Measurements from ENCODE around the gene PRPF4. TPM values are rescaled to one million over a fixed set of nuclear protein-coding genes. Genes with fewer than 3 reads are reported as not detected.

The PRPF4 gene
- total RNA-seq, 1 donor from 2014 or later, result 11.7 TPM

DNA sequence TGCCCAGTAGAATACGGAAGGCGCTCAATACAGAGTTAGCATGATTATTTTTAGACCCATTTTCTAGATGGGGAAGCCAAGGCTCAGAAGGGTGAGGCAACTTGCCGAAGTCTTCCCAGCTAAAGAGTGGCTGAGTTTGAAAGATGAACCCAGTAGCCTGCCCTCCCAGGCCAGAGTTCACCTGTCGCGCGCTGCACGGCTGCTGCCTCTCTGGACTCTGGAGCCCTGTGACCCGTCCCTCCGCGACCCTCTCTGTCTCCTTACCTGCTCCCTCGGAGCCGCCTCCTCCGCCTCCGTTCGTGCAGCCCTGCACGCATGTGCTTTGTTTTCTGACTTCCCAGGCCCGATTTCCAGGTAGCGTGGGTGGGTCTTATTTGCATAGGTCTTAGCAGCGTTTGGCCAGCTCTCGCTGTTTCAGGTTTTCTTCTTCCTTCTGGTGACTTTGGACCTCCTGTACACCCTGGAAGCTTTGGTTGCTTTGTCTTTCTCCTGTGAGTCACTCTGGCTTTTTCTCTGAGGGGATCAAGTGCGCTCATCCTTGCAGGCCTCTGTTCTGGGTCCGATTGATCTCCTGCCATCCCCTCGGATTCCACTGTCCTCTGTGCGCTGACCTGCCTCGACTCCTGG, 27.4 kb downstream of the PRPF4 start, which contains the start of gene RNF183:
RNF183 (minus strand) TSS at position 585 of the 627 bp plus-strand sequence. CDS start 5,192 bp downstream, outside the sequence.
- DNase-seq, result no peak
- intact Hi-C loops (cut with micrococcal nuclease), result no loop called here
- ATAC-seq, result no peak

DNA sequence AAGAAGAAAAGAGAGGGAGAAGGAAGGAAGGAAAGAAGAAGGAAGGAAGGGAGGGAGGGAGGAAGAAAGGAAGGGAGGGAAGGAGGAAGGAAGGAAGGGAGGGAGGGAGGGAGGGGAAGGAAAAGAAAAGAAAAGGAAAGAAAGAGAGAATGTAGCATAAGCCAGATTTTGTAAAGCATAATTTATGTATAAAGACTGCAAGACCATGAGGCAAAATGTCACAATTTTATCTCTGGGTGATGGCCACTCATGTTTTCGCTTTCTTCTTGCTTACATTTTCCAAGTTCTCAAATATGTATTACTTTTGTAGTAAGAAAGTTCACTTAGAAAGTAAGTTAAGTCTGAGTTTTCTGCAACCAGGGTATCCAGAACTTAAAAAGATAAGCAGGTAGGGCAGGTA, 31.1 kb downstream of the PRPF4 start:
- no peak for ATAC-seq
- intact Hi-C loops (cut with micrococcal nuclease), result no loop called here
- DNase-seq, result no peak

DNA sequence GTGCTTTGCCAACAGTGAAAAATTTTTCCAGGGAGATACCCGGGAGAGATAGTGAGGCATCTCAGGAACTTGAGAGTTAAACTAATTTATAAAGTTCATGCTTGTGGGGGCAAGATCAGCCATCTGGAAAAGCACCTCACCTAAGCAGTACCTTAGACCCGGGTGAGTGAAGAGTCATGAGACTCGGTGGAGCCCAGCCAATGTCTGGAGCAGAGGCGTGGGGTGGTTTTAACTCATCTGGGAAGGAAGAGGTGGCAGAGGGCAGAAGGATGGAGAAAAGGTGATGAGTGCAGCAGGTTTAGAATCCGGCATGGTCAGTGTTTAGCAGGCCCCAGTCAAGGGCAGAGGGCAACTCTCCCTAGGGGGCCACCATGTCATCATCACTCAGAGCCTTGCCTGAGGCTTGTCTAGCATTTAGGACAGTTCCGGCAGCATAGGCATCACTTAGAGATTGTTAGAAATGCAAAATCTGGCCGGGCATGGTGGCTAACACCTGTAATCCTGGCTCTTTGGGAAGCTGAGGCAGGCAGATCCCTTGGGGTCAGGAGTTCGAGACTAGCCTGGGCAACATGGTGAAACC, 32.0 kb downstream of the PRPF4 start:
- no peak for ATAC-seq
- intact Hi-C loops (cut with micrococcal nuclease), result no loop called here

DNA sequence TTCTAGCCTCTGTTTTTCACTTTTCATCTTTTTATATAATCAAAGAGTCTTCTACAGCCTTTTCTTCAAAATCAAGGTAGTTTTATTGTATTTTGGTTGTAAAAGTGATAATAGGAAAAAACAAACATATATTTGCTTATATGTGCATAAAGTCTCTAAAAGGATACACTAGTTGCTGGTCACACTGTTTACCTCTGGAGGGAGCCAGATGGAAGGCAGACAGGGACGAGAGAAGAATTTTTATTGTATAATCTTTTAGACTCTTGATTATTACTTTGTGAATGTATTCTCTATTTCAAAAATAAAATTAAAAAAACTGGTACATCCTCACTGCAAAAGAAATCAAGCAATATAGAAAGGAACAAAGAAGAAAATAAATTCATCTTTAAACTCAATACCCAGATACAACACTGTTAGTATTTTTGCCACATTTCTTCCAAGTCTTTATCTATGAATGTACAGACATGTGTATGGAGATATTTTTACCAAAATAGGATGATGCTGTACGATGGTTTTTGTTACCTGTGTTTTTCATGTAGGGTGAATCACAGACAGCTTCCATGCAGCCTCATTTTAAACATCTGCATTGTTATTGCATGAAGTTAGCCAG, 33.9 kb downstream of the PRPF4 start:
- intact Hi-C loops (cut with micrococcal nuclease), result no loop called here
- DNase-seq, result no peak
- peak; percentile 67 for ATAC-seq

More for the DNA sequence above, 32.0 kb downstream of the PRPF4 start:
- no peak for DNase-seq

DNA sequence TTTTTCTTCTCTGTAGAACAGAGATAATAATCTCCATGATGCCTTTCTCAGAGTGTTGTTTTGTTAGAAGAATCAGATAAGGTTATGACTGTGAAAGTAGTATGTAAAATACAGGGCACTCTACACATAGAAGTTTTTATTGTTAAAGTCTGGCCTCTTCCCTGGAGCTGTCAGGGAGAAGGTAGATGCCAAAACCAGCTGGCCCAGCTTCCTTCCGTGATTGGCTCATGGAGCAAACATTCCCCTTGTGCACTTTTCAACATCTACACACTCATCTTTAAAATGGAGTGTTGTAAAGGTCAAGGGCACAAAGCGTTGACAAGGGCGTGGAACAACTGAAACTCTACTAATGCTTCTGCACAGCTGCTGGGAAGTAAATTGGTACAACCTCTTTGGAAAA, 35.1 kb downstream of the PRPF4 start:
- no peak for DNase-seq

DNA sequence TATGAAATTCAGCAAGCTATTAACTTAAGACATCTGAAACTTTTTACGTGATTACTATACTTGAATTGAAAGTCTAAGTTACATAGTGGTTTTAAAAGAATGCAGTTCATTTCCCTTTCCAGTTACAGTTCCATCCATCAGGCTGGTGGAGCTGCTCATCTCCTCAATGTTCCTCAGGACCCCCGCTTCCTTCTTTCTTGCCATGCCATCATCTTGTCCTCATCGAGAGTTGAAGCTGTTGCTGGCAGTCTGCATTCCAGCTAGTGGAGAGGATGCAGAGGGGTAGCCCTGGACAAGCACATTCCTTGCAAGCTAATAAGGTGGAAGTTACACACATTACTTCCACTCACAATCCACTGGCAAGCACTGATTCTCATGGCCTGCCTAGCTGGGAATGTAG, 36.5 kb downstream of the PRPF4 start:
- ATAC-seq, result no peak
- DNase-seq, result no peak
- intact Hi-C loops (cut with micrococcal nuclease), result no loop called here

More for the DNA sequence above, 35.1 kb downstream of the PRPF4 start:
- intact Hi-C loops (cut with micrococcal nuclease), result no loop called here
- peak; percentile 80 for ATAC-seq

DNA sequence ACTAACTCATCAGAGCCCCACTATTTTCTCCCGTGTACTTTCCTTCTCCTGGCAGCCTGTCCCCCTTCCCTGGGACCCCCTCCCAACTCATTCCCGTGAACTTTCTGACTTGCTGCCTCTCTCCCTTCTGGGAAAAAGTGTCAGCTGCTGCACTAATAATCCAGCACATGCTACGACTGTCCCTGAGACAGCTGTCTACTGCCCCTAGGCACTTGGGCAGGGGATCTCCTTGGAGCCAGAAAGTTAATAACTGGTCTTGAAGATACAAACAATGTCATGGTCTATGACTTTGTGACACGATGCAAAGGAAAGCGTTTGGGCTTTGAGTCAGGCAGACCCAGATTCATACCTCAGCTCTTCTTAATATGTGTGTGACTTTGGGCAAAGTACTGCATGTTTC, 37.8 kb downstream of the PRPF4 start:
- intact Hi-C loops (cut with micrococcal nuclease), result no loop called here
- ATAC-seq, result no peak
- no peak for DNase-seq

DNA sequence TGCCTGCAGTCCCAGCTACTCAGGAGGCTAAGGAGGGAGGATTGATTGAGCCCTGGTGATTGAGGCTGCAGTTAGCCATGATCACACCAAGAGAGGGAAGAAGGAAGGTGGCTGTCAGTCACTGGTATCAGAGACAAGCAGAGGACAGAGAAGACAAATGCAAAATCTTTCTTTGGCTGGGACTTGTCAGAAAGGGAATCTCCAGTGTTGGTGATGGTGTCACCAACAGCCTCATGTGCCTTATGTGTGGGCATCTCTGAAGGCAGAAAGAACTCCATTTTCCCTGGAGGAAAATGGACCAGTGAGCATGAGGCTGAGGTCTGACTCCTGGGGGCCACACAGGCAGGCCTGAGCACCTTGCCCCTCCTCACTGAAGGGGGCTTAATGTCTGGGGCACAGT, 39.8 kb downstream of the PRPF4 start:
- DNase-seq (no peak), ATAC-seq (no peak)
- intact Hi-C loops (cut with micrococcal nuclease), result no loop called here

DNA sequence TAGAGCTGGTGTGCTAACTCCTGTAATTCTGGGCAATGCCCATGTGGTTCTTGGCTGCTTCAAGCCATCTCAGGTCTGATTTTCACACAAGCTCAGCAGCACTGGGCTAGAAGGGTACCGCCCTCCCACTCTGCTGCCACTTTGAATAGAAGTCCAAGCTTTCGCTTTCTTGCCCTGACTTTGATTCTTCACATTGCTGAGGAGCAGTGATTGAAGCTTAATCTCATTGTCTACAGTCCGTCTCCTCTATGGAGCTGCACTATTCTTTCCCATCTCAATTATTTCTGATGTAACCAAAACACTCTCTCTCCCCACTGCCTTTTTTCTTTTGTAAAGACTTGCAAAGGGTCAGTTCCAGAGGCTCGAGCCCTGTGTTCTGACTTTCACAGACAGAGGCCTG, 40.6 kb downstream of the PRPF4 start:
- intact Hi-C loops (cut with micrococcal nuclease), result no loop called here
- DNase-seq (no peak), ATAC-seq (no peak)

DNA sequence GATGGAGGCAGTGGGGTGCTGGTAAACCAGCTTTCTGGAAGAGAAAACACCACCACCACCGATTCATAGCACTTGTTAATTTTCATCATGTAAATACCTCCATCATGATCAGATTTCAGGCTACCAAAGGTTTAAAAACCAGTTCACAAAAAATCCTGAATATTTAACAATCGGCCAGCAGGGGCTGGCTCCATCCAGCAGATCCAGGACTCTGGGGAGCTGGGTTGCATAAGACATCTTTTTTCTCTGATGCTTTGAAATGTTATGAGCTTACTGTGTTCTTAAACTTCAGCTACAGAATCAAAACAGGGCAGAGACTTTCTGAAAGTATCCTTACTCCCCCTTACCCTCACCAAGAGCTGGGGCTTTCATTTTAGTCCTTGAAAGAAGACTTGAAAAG, 42.3 kb downstream of the PRPF4 start:
- intact Hi-C loops (cut with micrococcal nuclease), result no loop called here
- DNase-seq (no peak), ATAC-seq (no peak)

DNA sequence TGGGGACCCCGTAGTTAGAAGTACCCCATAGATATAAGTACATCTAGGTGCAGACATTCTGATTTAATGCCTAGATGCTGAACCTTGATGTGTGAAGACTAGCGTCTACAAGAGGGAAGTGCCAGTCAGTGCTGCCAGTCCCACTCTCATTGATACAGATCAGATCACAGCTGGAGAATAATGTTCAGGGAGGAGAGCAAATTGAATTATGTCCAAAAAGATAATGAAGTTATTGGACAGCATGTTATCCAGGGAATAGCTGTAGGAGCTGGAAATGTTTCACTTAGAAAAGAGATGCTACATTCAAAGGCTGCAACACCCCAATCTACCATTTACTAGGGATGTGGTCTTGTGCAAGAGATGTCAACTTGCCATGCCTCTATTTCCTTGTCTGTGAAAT, 43.6 kb downstream of the PRPF4 start:
- no peak for DNase-seq
- intact Hi-C loops (cut with micrococcal nuclease), result no loop called here
- ATAC-seq, result no peak

DNA sequence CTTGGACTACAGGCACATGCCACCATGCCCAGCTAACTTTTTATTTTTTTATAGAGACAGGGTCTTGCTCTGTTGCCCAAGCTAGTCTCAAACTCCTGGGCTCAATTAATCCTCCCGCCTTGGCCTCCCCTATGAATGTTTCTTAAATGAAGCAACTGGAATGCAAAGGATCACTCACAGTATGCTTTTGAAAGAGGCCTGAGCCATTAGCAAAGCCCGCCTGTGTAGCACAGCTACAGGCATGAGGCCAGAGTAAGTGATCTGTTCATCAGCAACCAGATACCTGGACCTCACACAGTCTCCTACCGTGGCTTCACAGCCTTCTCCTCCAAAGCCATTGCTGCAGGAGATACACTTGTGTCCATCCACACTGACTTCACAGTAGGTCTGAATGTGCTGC, 44.6 kb downstream of the PRPF4 start:
- ATAC-seq (no peak), DNase-seq (no peak)
- intact Hi-C loops (cut with micrococcal nuclease), result no loop called here

DNA sequence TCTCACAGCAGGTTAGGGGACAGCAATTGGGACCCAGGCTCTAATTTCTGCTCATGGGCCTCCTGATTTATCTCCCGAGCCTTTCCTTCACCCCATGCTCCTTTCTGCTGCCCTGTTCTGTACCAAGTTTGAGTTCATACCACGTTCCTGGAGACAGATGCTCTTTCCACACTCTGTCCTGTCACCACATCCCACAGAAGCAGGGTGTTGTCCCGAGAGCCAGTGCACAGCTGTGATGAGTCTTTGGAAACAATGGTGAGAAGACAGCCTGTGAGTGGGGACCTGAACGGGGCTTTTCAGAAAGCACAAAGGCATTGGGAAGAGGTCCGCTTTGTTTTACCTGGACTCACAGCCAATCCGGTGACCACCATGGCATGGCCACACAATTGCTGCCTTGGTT, 47.2 kb downstream of the PRPF4 start:
- ATAC-seq (no peak), DNase-seq (no peak)
- intact Hi-C loops (cut with micrococcal nuclease), result no loop called here

DNA sequence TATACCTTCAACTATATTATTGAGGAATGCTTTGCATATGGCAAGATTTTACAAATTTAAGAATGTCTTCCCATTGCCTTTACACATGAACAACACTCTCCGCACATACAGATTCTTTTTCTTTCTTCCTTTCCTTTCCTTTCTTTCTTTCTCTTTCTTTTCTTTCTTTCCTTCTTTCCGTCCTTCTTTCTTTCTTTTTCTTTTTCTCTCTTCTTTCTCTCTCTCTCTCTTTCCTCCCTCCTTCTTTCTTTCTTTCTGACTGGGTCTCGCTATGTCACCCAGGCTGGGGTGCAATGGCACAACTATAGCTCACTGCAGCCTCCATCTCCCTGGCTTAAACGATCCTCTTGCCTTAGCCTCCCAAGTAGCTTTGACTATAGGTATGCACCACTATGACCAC, 50.8 kb downstream of the PRPF4 start:
- intact Hi-C loops (cut with micrococcal nuclease), result no loop called here
- ATAC-seq, result no peak

DNA sequence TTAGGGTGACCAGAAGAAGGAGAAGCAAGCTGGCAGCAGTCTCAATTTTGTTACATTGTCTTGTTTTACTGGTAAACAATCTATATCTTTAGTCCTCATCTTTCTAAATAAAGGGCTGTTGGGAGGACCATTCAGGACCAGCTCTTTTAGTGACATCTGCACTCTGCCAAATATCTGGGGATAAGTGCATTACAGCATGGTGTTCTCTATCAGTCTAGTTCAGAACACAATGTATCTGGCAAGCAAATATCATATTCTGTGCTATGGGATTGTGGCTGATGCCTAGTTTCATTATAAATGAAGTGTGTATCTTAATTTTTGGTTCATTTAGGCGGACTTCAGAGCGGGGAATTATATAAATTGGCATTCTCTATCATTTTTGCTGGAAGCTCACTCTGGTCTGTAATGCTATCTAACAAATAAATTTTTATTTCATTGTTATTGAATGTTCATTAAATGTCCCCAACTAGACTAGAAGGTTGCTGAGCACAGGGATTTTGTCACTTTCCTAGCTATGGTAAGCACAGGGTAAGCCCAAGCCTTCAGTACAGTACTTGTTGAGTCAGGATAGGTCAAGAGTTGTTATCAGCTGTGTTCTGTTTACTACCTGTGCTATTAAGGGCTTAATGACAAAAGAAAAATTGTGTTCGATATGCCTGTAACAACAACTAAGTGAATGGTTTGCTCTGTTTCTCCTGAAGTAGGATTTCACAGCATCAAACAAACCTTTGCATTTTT, 52.8 kb downstream of the PRPF4 start:
- ATAC-seq (peak; percentile 96), DNase-seq (no peak)
- intact Hi-C loops (cut with micrococcal nuclease), result no loop called here

More for the DNA sequence above, 50.8 kb downstream of the PRPF4 start:
- no peak for DNase-seq

DNA sequence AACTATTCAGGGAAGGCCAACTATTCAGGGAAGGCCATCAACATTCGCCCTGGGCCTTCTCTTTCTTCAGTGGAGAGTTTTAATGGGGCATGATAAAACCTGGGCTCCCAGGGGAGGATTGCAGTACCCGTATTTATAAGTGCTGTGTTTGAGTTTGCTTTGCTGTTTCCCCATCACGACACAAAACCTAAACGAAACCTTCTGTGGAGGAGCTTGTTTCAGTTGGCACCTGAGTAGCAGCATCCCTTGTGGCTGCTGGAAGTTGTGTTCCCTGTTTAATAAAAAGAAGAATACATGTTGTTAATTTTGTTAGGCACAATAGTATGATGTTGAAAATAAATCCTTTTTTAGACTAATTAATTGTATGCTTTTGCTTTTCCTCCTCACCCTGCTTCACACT, 56.3 kb downstream of the PRPF4 start:
- ATAC-seq (no peak), DNase-seq (no peak)
- intact Hi-C loops (cut with micrococcal nuclease), result no loop called here

DNA sequence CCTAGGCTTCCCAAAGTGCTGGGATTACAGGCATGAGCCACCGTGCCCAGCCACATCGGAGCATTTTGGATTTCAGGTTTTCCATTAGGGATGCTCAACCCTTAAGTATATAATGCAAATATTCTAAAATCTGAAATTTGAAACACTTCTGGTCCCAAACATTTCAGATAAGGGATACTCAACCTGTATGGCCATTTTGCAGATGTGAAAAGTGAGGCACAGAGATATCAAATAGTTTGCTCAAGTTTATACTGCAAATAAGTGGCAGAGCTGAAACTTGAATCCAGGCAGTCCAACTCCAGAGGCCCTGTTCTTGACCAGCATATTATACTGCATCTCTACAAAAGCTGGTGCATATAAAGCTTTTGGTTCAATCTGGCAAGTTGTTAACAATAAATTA, 62.3 kb downstream of the PRPF4 start:
- DNase-seq (no peak), ATAC-seq (no peak)
- intact Hi-C loops (cut with micrococcal nuclease), result no loop called here

DNA sequence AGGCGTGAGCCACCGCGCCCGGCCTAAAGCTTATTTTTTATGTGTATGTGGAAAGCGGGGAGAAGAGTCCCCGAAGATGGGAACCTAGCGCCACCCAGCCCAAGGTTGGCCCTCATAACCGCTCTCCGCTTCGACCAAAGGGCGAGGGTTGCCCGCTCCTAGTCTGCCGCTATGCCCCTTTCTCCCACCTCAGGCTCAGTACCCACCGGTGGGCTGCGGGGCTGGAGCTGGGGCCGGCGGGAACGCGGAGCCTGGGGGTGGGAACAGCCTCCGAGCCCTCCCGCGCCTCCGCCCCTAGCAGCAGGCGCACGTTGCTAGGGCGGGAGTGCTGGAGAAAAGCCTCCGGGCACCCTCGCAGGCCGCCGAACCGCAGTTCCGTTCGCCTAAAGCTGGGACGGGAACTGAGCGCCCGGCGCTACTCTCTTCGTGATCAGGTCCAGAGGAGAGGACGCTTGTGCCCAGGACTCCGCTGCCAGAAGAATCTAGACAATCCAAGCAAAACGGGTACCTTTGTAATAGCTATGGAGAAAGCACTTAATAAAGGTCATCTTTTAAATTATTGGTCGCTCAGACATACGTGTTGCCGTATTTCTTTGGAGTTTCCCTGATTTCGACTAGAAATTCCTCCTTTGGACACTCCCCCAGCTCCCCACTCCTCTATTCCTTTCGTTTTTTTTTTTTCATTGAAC, 64.7 kb downstream of the PRPF4 start, which contains the start of gene WDR31:
WDR31 (minus strand) TSS at position 265 of the 689 bp plus-strand sequence. CDS start 8,253 bp downstream, outside the sequence.
- ATAC-seq (peak; percentile 92), DNase-seq (peak; percentile 92)
- intact Hi-C loops (cut with micrococcal nuclease), result no loop called here

DNA sequence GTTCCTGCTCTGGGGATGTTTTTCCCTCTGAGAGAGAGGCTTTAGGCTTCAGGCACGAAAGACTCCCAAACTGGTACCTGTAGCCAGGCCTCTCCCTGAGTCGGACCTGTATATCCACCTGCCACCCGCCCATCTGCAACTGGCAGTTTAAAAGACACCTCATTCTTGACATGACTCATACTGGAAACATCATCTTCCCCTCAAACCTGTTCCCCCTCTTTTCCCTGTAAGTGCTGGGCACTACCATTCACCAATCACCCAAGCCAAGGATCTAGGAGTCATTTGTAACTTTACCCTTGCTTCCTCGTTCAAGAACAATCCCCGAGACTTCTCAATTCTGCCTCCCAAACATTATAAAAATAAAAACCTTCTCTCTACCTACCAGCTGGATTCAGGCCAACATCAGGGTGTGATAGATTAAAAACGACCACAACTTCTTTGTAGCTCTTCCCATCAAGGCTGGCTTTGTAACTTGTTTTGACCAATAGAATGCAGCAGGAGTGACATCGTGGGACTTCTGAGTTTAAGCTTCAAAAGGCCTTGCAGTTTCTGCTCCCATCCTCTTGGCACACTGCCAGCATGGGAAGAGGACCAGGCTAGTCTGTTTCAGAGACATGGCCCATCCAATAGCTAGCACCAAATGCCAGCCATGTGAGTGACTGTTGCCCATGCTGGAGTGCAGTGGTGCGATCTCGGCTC, 66.4 kb downstream of the PRPF4 start:
- intact Hi-C loops (cut with micrococcal nuclease), result no loop called here
- no peak for DNase-seq
- ATAC-seq, result no peak
